GM12878 (cell line): ENCODE measurements around the gene SLC25A42. TPM values are rescaled to one million over a fixed set of nuclear protein-coding genes. Genes with fewer than 3 reads are reported as not detected.

Experiments used
- ATAC-seq: fragments of 200-7000 bp; cut with Tn5 transposase; 3 replicates; pipeline ENCODE4 v1.9.1; 2020; ENCODE audit warnings: mild to moderate bottlenecking, moderate library complexity
- BruUV-seq: library from RNA; stranded (reverse); fragments of 400-500 nt; replicated peaks from 2 replicates; lab custom pipeline; 2021; lab: Mats Ljungman, UMichigan
- CTCF ChIA-PET: fragments of 300-600 bp; sonication (Branson Sonifier 250); formaldehyde crosslinking; extraction: SDS; loops from one replicate; lab custom pipeline; 2021; ENCODE audit warnings: inconsistent platforms; lab: Yijun Ruan, JAX
- POLR2A ChIA-PET: fragments of 350-600 bp; formaldehyde crosslinking; extraction: SDS; loops from one replicate; lab custom pipeline; 2021; ENCODE audit warnings: inconsistent platforms; lab: Charles Lee
- RAD21 ChIA-PET: fragments of 300-600 bp; sonication (Branson Sonifier 250); formaldehyde crosslinking; loops from one replicate; lab custom pipeline; 2023; ENCODE audit warnings: antibody characterized with exemption; ENCODE audit not compliant: unreplicated experiment; lab: Charles Lee
- SMC1A ChIA-PET: fragments of 300-600 bp; sonication (Branson Sonifier 250); formaldehyde crosslinking; loops from one replicate; lab custom pipeline; 2023; ENCODE audit not compliant: unreplicated experiment, uncharacterized antibody; lab: Charles Lee
- DNase-seq: peaks from one replicate; pipeline ENCODE4 v3.0.0-alpha.2; 2011; ENCODE audit warnings: low read depth, low spot score
- FAIRE-seq: peaks from 3 replicates; lab custom pipeline; 2011; peaks lifted over from hg19 to GRCh38; lab: Jason Lieb, UNC
- H2AFZ ChIP-seq: 2 replicates; pipeline ENCODE4 v1.6.0; 2011; ENCODE audit warnings: low read depth, low read length, control low read depth; ENCODE audit not compliant: control insufficient read depth
- H3K27ac ChIP-seq: 2 replicates; pipeline ENCODE4 v1.5.1; 2011; ENCODE audit warnings: control low read depth; ENCODE audit not compliant: control insufficient read depth, insufficient read depth
- H3K27me3 ChIP-seq, 2 experiments: replicated peaks in 1 of 2; 2 replicates each; pipeline versions ENCODE4 v1.6.0 to v1.6.1; 2011; ENCODE audit warnings: low read length in 1 of 2; ENCODE audit not compliant: control insufficient read depth in 2 of 2, insufficient read depth in 2 of 2
- H3K36me3 ChIP-seq, 2 experiments: 2 replicates each; pipeline ENCODE4 v1.5.1; 2011; ENCODE audit warnings: low read length in 1 of 2; ENCODE audit not compliant: control insufficient read depth in 2 of 2, insufficient read depth in 2 of 2
- H3K4me1 ChIP-seq: 2 replicates; pipeline ENCODE4 v1.6.1; 2011; ENCODE audit warnings: mild to moderate bottlenecking, low read length, moderate library complexity, mixed read lengths; ENCODE audit not compliant: control insufficient read depth, insufficient read depth
- H3K4me2 ChIP-seq: 2 replicates; pipeline ENCODE4 v1.6.0; 2011; ENCODE audit warnings: control low read depth; ENCODE audit not compliant: control insufficient read depth, insufficient read depth
- H3K4me3 ChIP-seq: fragments of 200-600 bp; sonication (generic); 2 replicates; pipeline ENCODE4 v1.5.1; 2016
- H3K79me2 ChIP-seq: 2 replicates; pipeline ENCODE4 v1.6.0; 2011; ENCODE audit warnings: low read length; ENCODE audit not compliant: control insufficient read depth, insufficient read depth
- H3K9ac ChIP-seq: 2 replicates; pipeline ENCODE4 v1.8.0; 2011; ENCODE audit warnings: low read length, control low read depth, mixed read lengths; ENCODE audit not compliant: control insufficient read depth, insufficient read depth
- H3K9me3 ChIP-seq: replicated peaks from 3 replicates; pipeline ENCODE4 v1.5.1; 2011; ENCODE audit warnings: mild to moderate bottlenecking, low read length; ENCODE audit not compliant: control insufficient read depth, insufficient read depth
- H4K20me1 ChIP-seq: 2 replicates; pipeline ENCODE4 v1.6.0; 2011; ENCODE audit not compliant: control insufficient read depth, insufficient read depth
- ATF3 ChIP-seq: IDR thresholded peaks from 2 replicates; pipeline ENCODE4 v1.6.1; 2011; ENCODE audit warnings: low read depth, mild to moderate bottlenecking, low read length, moderate library complexity, borderline replicate concordance; ENCODE audit errors: extremely low read depth
- CEBPB ChIP-seq, 2 experiments: fragments of 150-350 bp in 1 of 2; IDR thresholded peaks; 2 replicates each; pipeline ENCODE4 v1.6.1; 2012 to 2014; ENCODE audit warnings: low read depth in 2 of 2, low read length in 2 of 2, borderline replicate concordance in 1 of 2, inconsistent platforms in 1 of 2
- CTCF ChIP-seq, 3 experiments: IDR thresholded peaks in 2 of 3; conservative IDR thresholded peaks in 1 of 3; 2 replicates each; pipeline ENCODE4 v1.5.1; 2011; ENCODE audit warnings: low read depth in 3 of 3, low read length in 3 of 3, mild to moderate bottlenecking in 3 of 3, control low read depth in 2 of 3, moderate library complexity in 2 of 3, inconsistent platforms in 1 of 3, mixed read lengths in 1 of 3; ENCODE audit not compliant: control insufficient read depth in 2 of 3, insufficient read depth in 1 of 3; ENCODE audit errors: extremely low read depth in 1 of 3
- E4F1 ChIP-seq: fragments of 450-650 bp; IDR thresholded peaks from 2 replicates; pipeline ENCODE4 v1.6.1; 2018; ENCODE audit warnings: borderline replicate concordance, mild to moderate bottlenecking; ENCODE audit not compliant: partially characterized antibody
- KAT2A ChIP-seq: conservative IDR thresholded peaks from 2 replicates; pipeline ENCODE4 v1.6.1; 2011; ENCODE audit warnings: low read depth, low read length; ENCODE audit not compliant: control insufficient read depth
- KLF5 ChIP-seq: fragments of 450-650 bp; IDR thresholded peaks from 2 replicates; pipeline ENCODE4 v1.6.1; 2014; ENCODE audit warnings: mild to moderate bottlenecking; ENCODE audit not compliant: partially characterized antibody
- NFXL1 ChIP-seq: fragments of 450-650 bp; IDR thresholded peaks from 2 replicates; pipeline ENCODE4 v1.6.1; 2017; ENCODE audit warnings: antibody characterized with exemption, mild to moderate bottlenecking, borderline replicate concordance
- RAD21 ChIP-seq: IDR thresholded peaks from 2 replicates; pipeline ENCODE4 v1.6.1; 2011; ENCODE audit warnings: mild to moderate bottlenecking, low read depth, low read length, moderate library complexity; ENCODE audit not compliant: insufficient read depth
- REST ChIP-seq: IDR thresholded peaks from 2 replicates; pipeline ENCODE4 v1.6.1; 2012; ENCODE audit warnings: mild to moderate bottlenecking, low read depth, low read length
- SUPT20H ChIP-seq: IDR thresholded peaks from 2 replicates; pipeline ENCODE4 v1.6.1; 2011; ENCODE audit warnings: low read depth, mild to moderate bottlenecking, low read length, moderate library complexity, borderline replicate concordance; ENCODE audit not compliant: control insufficient read depth
- WGBS: methylation state at CpG from one replicate; pipeline ENCODE4 v1.1.6; 2016; ENCODE audit warnings: low lambda C conversion rate; ENCODE audit not compliant: insufficient replicate concordance, insufficient coverage; ENCODE audit errors: missing lambda C conversion rate; 5-methylcytosine and 5-hydroxymethylcytosine counted together
- in situ Hi-C: fragments of 300-500 bp; cut with MboI; formaldehyde crosslinking; loops from 9 replicates; pipeline ENCODE4 v1.14.3; 2018; ENCODE audit warnings: mixed read lengths
- intact Hi-C: fragments of 100-400 bp; cut with micrococcal nuclease; formaldehyde crosslinking; loops from one replicate; pipeline ENCODE4 v1.14.2; 2022; ENCODE audit not compliant: unreplicated experiment
- polyA plus RNA-seq, 11 experiments: library from polyadenylated mRNA; depleted of rRNA in 4 of 11; unstranded in 6 of 11; stranded (reverse) in 5 of 11; fragments of >200 nt; fragmentation: Nextera tagmentation in 4 of 11; fragmentation: Illumina TruSeq in 1 of 11; extraction: Ambion mirVana in 4 of 11; extraction: Trizol in 1 of 11; gene quantifications; 1 replicate in 1 of 11; 2 replicates in 10 of 11; pipeline versions ENCODE4 v1.2.1 to v1.2.3, GENCODE V29; 2011 to 2016; ENCODE audit warnings: inconsistent platforms in 2 of 11, missing spikeins in 2 of 11, low read depth in 1 of 11
- total RNA-seq, 4 experiments: library from RNA; depleted of rRNA in 3 of 4; stranded (reverse); fragments of >200 nt in 3 of 4; fragmentation: Illumina TruSeq in 1 of 4; extraction: Trizol in 1 of 4; gene quantifications; 2 replicates each; pipeline versions ENCODE4 v1.2.1 to v1.2.3, GENCODE V29; 2013 to 2021
- TF ChIP-seq, protein P1 (sequence below): fragments of 450-650 bp; IDR thresholded peaks from 2 replicates; pipeline ENCODE4 v1.6.1; 2016; ENCODE audit warnings: mild to moderate bottlenecking

SLC25A42 gene
- total and polyA plus RNA-seq, 10 of the 15 experiments (the other 5 are each of a cell fraction or from before 2014, with no cell fraction given) = 0.24 to 19.2 (median 9.6) TPM

DNA sequence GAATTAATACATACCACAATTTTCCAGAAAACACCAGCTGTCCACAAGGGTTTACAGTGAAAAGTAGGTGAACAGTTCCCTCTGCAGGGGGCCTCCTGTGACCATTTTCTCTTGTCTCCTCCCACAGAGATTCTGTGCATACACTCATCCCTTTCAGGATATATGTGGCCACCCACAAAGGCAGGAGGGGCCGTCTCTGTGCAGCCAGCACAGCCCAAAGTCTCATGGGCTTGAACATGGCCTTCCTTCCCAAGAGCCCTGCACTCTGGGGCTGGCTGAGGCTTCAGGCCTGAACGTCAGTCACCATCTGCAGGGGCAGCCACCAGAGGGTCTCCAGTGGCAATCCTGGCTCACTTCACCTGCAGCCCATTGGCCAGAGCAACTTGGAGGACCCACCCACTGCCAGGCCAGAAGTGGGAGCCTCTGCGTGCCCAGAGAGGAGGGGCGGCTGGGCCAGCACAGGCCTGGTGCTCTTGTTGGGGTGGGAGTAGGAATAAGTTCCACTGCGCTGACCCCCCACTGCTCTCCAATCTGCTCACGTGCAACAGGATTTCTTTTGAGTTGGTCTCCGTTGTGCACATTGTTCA is 49.3 kb downstream of the SLC25A42 start:
- DNase-seq (no peak), ATAC-seq (peak; percentile 45), FAIRE-seq (no peak)
- Histone ChIP-seq H3K9me3 (no peaks in the 10 kb centered on the region), H3K4me2 (no peak overlapping the region), H3K9ac (no peak overlapping the region), H3K4me3 (no peak overlapping the region), H3K27ac (no peak overlapping the region), H4K20me1 (no peaks in the 10 kb centered on the region), H3K36me3 (no peaks in the 10 kb centered on the region), H2AFZ (no peak overlapping the region), H3K27me3 (no peaks in the 10 kb centered on the region), H3K79me2 (no peaks in the 10 kb centered on the region), H3K4me1 (no peaks in the 10 kb centered on the region)
- RAD21 ChIA-PET = interaction anchor here (0.7 kb wide), 1 partner anchor 376 kb away, joined by 4 read pairs; no protein-coding TSS in a partner anchor
- in situ Hi-C loops = no loop called here
- POLR2A ChIA-PET = interaction anchor here (0.5 kb wide), 1 partner anchor 22 kb away, joined by 3 read pairs; no protein-coding TSS in a partner anchor
- 84% methylated on average over 7 of the region's 7 CpGs for WGBS
- BruUV-seq = no TSS peak
- CTCF ChIA-PET = interaction anchor here (0.6 to 1.3 kb wide), 2 partner anchors 60 to 247 kb away, joined by 3 read pairs; no protein-coding TSS in a partner anchor
- intact Hi-C loops = loop anchor here (5.0 kb wide), 1 partner anchor 61 kb away; no protein-coding TSS in a partner anchor
- SMC1A ChIA-PET = interaction anchor here (1.7 kb wide), 1 partner anchor 60 kb away, joined by 4 read pairs; no protein-coding TSS in a partner anchor
- TF ChIP-seq KAT2A = no peak
- no peak for TF ChIP-seq KLF5
- no peak for TF ChIP-seq CEBPB (IDR thresholded peaks at IDR 0.05; ENCODE audit: borderline replicate concordance in 1 of 2, low read depth in 2 of 2, low read length in 2 of 2)
- no peak for TF ChIP-seq REST
- no peak for TF ChIP-seq NFXL1
- TF ChIP-seq, protein P1, sequence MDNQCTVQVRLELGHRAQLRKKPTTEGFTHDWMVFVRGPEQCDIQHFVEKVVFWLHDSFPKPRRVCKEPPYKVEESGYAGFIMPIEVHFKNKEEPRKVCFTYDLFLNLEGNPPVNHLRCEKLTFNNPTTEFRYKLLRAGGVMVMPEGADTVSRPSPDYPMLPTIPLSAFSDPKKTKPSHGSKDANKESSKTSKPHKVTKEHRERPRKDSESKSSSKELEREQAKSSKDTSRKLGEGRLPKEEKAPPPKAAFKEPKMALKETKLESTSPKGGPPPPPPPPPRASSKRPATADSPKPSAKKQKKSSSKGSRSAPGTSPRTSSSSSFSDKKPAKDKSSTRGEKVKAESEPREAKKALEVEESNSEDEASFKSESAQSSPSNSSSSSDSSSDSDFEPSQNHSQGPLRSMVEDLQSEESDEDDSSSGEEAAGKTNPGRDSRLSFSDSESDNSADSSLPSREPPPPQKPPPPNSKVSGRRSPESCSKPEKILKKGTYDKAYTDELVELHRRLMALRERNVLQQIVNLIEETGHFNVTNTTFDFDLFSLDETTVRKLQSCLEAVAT = no peak
- peak; percentile 37 for TF ChIP-seq RAD21
- no peak for TF ChIP-seq SUPT20H
- no peak for TF ChIP-seq ATF3
- peak in 1 of 3 experiments; percentile 12; a peak in 1 of 6 replicates for TF ChIP-seq CTCF (IDR thresholded peaks at IDR 0.05 in 2 of 3, conservative IDR thresholded peaks at IDR 0.05 in 1 of 3; ENCODE audit: control insufficient read depth in 2 of 3, extremely low read depth in 1 of 3, insufficient read depth in 1 of 3, low read depth in 3 of 3, low read length in 3 of 3)
- no peak for TF ChIP-seq E4F1
